Gastrocnemius medialis (tissue), 4 donors: ENCODE data around the gene LRRC43. TPM values are rescaled to one million over a fixed set of nuclear protein-coding genes. Genes with fewer than 3 reads are reported as not detected.

Source experiments
- ATAC-seq, 2 donors: fragments of 150-250 bp; one replicate each; pipeline ENCODE4 v1.9.1; 2016
- DNase-seq, 2 donors: peaks; one replicate each; pipeline ENCODE4 v3.0.0-alpha.2; 2019
- H3K27ac ChIP-seq, 4 donors: fragments of 200-600 bp; sonication (generic); 1 replicate in 1 of 4; 2 replicates in 3 of 4; pipeline ENCODE4 v1.5.1; 2016 to 2018; ENCODE audit warnings: mild to moderate bottlenecking in 2 of 4, moderate library complexity in 1 of 4
- H3K27me3 ChIP-seq, 3 donors: fragments of 200-600 bp; sonication (generic) in 2 of 3; 1 replicate in 1 of 3; 2 replicates in 2 of 3; pipeline versions ENCODE4 v1.5.1 to v1.6.0; 2016 to 2019; ENCODE audit warnings: mild to moderate bottlenecking in 1 of 3, moderate library complexity in 1 of 3
- H3K36me3 ChIP-seq, 2 donors: fragments of 200-600 bp; sonication (generic) in 1 of 2; one replicate each; pipeline ENCODE4 v1.5.1; 2017 to 2018
- H3K4me1 ChIP-seq, 2 donors: fragments of 200-600 bp; sonication (generic) in 1 of 2; one replicate each; pipeline ENCODE4 v1.5.1; 2016 to 2017; ENCODE audit warnings: mild to moderate bottlenecking in 2 of 2
- H3K4me3 ChIP-seq, 4 donors: fragments of 200-600 bp; sonication (generic) in 3 of 4; 1 replicate in 1 of 4; 2 replicates in 3 of 4; pipeline ENCODE4 v1.5.1; 2016 to 2019; ENCODE audit warnings: mild to moderate bottlenecking in 2 of 4
- H3K9me3 ChIP-seq, 3 donors: fragments of 200-600 bp; sonication (generic) in 2 of 3; 1 replicate in 1 of 3; 2 replicates in 2 of 3; pipeline ENCODE4 v1.5.1; 2016 to 2019
- CTCF ChIP-seq, 5 experiments: fragments of 450-650 bp in 3 of 5; fragments of 200-600 bp in 2 of 5; sonication (generic) in 2 of 5; IDR thresholded peaks in 4 of 5; conservative IDR thresholded peaks in 1 of 5; 1 replicate in 4 of 5; 2 replicates in 1 of 5; pipeline ENCODE4 v1.5.1; 2016 to 2019; ENCODE audit warnings: antibody characterized with exemption in 5 of 5, mild to moderate bottlenecking in 3 of 5, moderate library complexity in 3 of 5
- POLR2A ChIP-seq, 2 donors: fragments of 450-650 bp; IDR thresholded peaks; one replicate each; pipeline ENCODE4 v1.6.1; 2017; ENCODE audit warnings: antibody characterized with exemption in 2 of 2, mild to moderate bottlenecking in 2 of 2, moderate library complexity in 2 of 2
- in situ Hi-C, 4 donors: fragments of 200-750 bp; cut with MboI; loops; one replicate each; pipeline versions ENCODE4 v1.15.0 to v1.8.0; 2017; ENCODE audit warnings: low sequenced_read_pairs in 4 of 4
- intact Hi-C: fragments of 100-400 bp; cut with DNase I; formaldehyde crosslinking; loops from one replicate; pipeline ENCODE4 v1.15.1; 2023; ENCODE audit warnings: low total_unique reads
- total RNA-seq, 4 donors: library from RNA; depleted of rRNA; stranded (reverse); fragments of >200 nt; gene quantifications; one replicate each; pipeline versions ENCODE4 v1.1.0 to v1.2.3, GENCODE V29; 2016

LRRC43 gene
- total RNA-seq, 4 donors from 2014 or later: not detected

DNA sequence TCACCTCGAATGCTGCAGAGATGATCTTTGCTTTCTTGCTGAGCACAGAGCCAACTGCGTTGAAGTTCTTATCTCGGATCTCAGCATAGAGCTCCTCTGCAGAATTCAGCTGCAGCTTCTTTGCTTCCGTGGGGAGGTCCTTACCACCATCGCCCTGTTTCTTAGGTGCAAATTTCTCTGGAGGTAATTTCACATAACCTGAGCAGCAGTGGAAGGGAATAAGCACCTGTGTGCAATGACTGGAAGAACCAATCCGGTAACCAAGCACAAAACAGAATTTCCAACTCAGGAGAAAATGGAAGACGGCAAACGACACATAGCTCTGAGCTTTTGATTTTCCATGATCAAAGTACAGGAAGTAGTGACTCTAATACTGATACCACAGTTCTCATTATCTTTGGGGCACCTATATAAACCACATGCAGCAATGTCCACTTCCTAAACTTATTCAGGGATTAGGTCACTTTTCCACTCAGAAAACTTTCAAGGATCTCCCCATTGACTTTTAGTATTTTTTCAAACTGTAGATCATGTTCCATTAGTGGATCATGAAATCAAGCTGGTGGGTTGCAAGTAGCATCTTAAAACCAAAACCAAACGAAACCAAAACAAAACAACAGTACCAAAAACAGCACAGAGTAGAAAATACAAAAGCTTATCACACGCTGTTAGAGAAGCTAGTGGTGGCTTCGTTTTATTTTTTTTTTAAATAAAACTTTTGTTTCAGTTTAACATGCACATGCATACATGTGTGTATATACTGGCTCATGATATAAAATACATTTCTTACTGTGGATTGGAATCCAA lies 61.8 kb downstream of the LRRC43 start:
- Histone ChIP-seq H3K4me3 (no peak overlapping the region), H3K4me1 (peaks cover 0 to under 1% of the 10 kb centered on the region in 2 donors), H3K36me3 (peaks cover 0 to 33% of the 10 kb centered on the region in 2 donors), H3K9me3 (no peaks in the 10 kb centered on the region), H3K27ac (no peak overlapping the region), H3K27me3 (no peaks in the 10 kb centered on the region)
- TF ChIP-seq CTCF (IDR thresholded peaks at IDR 0.05 in 4 of 5, conservative IDR thresholded peaks at IDR 0.05 in 1 of 5): no peak
- no peak for TF ChIP-seq POLR2A (IDR thresholded peaks at IDR 0.05)
- DNase-seq (no peak), ATAC-seq (no peak)
- in situ Hi-C loops (no loop called here), intact Hi-C loops (no loop called here)

DNA sequence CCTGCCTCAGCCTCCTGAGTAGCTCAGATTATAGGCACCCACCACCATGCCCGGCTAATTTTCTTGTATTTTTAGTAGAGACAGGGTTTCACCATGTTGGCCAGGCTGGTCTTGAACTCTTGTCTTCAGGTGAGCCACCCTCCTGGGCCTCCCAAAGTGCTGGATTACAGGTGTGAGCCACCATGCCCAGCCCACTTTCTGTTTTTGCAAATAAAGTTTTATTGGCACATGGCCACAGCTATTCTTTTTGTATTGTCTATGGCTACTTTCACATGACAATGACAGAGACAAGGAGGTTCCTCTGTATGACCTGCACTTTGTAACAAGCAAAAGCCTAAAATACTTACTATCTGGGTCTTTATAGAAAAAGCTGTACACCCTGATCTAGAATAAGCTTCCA lies 62.6 kb downstream of the LRRC43 start:
- peaks cover 0 to 36% of the 10 kb centered on the region in 2 donors for H3K36me3 ChIP-seq
- H3K4me3 ChIP-seq: no peak overlapping the region
- intact Hi-C loops (no loop called here), in situ Hi-C loops (no loop called here)
- DNase-seq (no peak), ATAC-seq (no peak)
- H3K27me3 ChIP-seq: no peaks in the 10 kb centered on the region
- no peak overlapping the region for H3K27ac ChIP-seq
- no peaks in the 10 kb centered on the region for H3K9me3 ChIP-seq
- no peak for TF ChIP-seq CTCF (IDR thresholded peaks at IDR 0.05 in 4 of 5, conservative IDR thresholded peaks at IDR 0.05 in 1 of 5)
- no peak for TF ChIP-seq POLR2A (IDR thresholded peaks at IDR 0.05)
- peaks cover 0 to 6% of the 10 kb centered on the region in 2 donors for H3K4me1 ChIP-seq

- Histone ChIP-seq H3K4me3 (no peak overlapping the region), H3K4me1 (peaks cover 0 to 6% of the 10 kb centered on the region in 2 donors), H3K36me3 (peaks cover 0 to 14% of the 10 kb centered on the region in 2 donors), H3K27me3 (no peaks in the 10 kb centered on the region), H3K27ac (no peak overlapping the region), H3K9me3 (no peaks in the 10 kb centered on the region)
- no peak for ATAC-seq
- no peak for DNase-seq
- intact Hi-C loops: no loop called here
- in situ Hi-C loops: no loop called here
- TF ChIP-seq CTCF (IDR thresholded peaks at IDR 0.05 in 4 of 5, conservative IDR thresholded peaks at IDR 0.05 in 1 of 5): no peak
Measured at GRCh38 chr12:122250047-122250446, 67.1 kb downstream of the LRRC43 start.

DNA sequence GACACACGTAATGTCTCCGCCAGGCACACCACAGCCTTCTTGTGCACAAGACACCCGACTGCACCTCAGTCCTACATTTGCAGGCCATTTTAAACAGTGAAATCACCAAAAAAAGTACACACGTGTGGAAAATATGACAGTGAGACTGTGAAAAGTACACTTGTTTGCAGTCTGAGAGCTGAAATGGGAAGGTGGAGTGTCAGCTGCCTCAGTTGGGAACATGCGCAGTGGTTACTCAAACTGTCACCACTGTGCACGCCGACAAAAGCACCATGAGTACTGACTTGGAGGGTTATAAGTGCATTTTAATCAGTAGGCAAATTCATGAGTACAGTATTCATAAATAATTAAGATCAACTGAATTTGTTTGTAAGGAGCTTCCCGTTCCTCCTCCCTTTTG lies 67.6 kb downstream of the LRRC43 start:
- peaks cover 0 to 14% of the 10 kb centered on the region in 2 donors for H3K36me3 ChIP-seq
- no peak overlapping the region for H3K27ac ChIP-seq

More for the DNA sequence above, 67.6 kb downstream of the LRRC43 start:
- intact Hi-C loops: no loop called here
- peaks cover 0 to 6% of the 10 kb centered on the region in 2 donors for H3K4me1 ChIP-seq
- H3K27me3 ChIP-seq: no peaks in the 10 kb centered on the region
- no peak for TF ChIP-seq POLR2A (IDR thresholded peaks at IDR 0.05)
- no peak for TF ChIP-seq CTCF (IDR thresholded peaks at IDR 0.05 in 4 of 5, conservative IDR thresholded peaks at IDR 0.05 in 1 of 5)
- no peaks in the 10 kb centered on the region for H3K9me3 ChIP-seq
- in situ Hi-C loops: no loop called here
- ATAC-seq (no peak), DNase-seq (no peak)
- H3K4me3 ChIP-seq: no peak overlapping the region

Other genes starting within 250 kb of the LRRC43 start
- gene BCL7A, start 161.2 kb upstream of the LRRC43 start, total RNA-seq: 10 to 100 TPM in 3 of 4 donors, 1 to 10 TPM in 1; 9.8 to 23.5 (median 13.7) TPM
- 10 to 100 TPM; 36.6 to 89.4 (median 79.7) TPM for gene MLXIP, start 104.4 kb upstream of the LRRC43 start, total RNA-seq
- gene IL31, start 8.9 kb upstream of the LRRC43 start, total RNA-seq: not detected
- not detected for gene B3GNT4, start 20.6 kb downstream of the LRRC43 start, total RNA-seq
- gene DIABLO, start 42.9 kb downstream of the LRRC43 start, total RNA-seq: 10 to 100 TPM; 32.8 to 63.8 (median 44.5) TPM
- gene VPS33A, start 83.4 kb downstream of the LRRC43 start, total RNA-seq: 10 to 100 TPM; 16.1 to 27.1 (median 20.5) TPM
- gene CLIP1, start 239.5 kb downstream of the LRRC43 start, total RNA-seq: 100 to 1,000 TPM; 371 to 626 (median 552) TPM